A172 (cell line): ENCODE data around the gene PPP2R1A. TPM values are rescaled to one million over a fixed set of nuclear protein-coding genes. Genes with fewer than 3 reads are reported as not detected.

Experiments used
- DNase-seq: peaks from one replicate; pipeline ENCODE4 v3.0.0-alpha.2; 2015; ENCODE audit warnings: low spot score
- total RNA-seq: library from RNA; depleted of rRNA; stranded (reverse); fragments of >200 nt; shearing (Covaris generic); gene quantifications from 2 replicates; pipeline ENCODE4 v1.2.3, GENCODE V29; 2014; rRNA removed

The PPP2R1A gene
- total RNA-seq, 1 experiment from 2014 or later, result 306 TPM

- DNase-seq, result no peak
These were observed 54.2 kb downstream of the PPP2R1A start for GRCh38 chr19:52244021-52244420.

DNA sequence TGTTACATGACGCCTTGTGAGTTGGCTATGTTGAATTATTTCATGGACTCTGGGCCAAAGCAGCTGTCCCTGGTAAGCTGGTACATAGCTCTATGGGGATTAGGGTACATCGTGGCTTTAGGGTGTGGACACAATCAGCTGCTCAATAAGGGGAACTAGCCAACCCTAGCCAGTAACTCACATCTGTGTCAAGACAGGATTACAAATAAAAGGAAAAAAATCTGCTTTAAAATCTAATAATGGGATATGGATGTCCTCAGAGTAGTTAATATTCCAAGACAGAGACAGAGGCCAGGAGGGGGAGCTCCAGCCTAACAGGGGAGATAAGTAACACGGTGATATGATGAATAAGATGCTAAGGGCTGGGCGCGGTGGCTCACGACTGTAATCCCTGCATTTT is 58.4 kb downstream of the PPP2R1A start:
- DNase-seq, result no peak

- no peak for DNase-seq
These were observed 68.6 kb downstream of the PPP2R1A start for GRCh38 chr19:52258426-52258825.

DNA sequence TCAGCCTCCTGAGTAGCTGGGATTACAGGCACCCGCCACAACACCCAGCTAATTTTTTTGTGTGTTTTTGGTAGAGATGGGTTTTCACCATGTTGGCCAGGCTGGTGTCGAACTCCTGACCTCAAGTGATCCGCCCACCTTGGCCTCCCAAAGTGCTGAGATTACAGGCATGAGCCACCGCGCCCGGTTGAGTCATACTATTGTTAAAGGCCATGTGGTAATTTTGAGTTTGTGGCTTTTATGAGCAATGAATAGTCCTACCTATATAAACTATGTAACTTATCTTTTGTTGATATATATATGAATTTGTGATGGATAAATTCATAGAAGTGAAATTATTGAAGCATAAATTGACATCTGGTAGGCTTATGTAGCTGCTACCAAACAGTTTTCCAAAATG is 75.7 kb downstream of the PPP2R1A start:
- DNase-seq, result peak; percentile 18

- peak; percentile 92 for DNase-seq
These were observed 79.7 kb downstream of the PPP2R1A start, which contains the start of gene ZNF766 for GRCh38 chr19:52269338-52270261. Gene ZNF766 (plus strand): TSS chr19:52269587. CDS start chr19:52269614, 27 bp downstream.

DNA sequence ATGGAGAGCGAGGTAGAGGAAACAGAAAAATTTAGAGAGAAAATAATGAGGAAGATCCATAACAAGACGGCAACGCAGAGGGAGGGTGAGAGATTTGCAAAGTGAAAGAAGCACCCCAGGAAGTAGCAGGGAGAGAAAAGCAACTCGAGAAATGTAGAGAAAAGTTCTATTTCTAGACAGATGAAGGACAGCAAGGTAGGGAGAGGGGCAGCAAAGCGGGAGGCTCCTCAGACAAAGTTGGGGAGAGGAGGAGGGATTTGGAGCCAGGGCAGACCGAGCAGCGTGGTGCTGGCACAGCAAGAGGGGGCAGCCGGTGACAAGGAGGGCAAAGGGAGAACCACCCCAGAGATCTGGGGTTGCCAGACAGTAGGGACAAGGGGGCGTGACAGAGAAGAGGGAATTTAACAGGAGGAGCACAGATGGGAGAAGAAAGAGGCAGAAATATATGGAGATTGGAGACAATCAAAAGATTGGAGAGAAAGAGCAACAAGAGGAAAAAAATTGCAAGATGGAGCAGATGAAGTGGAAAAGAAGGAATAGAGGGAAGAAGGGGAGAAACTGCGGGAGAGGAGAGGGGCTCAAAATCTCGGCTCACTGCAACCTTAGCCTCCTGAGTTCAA is 80.5 kb downstream of the PPP2R1A start:
- peak; percentile 12 for DNase-seq

DNA sequence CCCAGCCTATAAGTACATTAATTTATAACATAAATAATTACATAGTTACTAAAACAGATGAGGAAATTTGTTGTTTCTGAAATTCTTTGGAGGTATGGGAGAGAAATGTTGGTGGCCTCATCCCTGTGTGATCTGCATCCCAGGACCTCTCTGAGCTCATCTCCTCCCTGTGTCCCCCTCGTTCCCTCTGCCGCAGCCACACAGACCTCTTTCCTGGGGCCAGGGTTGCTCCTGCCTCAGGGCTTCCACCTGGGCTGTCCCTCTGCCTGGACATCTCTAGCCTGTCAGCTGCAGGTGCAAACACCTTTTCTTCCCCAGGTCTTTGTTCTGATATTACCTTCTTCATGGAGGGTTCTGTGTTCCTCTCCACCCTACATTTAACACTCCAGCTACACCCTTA is 83.4 kb downstream of the PPP2R1A start:
- no peak for DNase-seq

- no peak for DNase-seq
These were observed 84.3 kb downstream of the PPP2R1A start for GRCh38 chr19:52274191-52274590.

GRCh38 chr19:52275988-52276387 is 86.1 kb downstream of the PPP2R1A start:
- DNase-seq, result no peak

DNA sequence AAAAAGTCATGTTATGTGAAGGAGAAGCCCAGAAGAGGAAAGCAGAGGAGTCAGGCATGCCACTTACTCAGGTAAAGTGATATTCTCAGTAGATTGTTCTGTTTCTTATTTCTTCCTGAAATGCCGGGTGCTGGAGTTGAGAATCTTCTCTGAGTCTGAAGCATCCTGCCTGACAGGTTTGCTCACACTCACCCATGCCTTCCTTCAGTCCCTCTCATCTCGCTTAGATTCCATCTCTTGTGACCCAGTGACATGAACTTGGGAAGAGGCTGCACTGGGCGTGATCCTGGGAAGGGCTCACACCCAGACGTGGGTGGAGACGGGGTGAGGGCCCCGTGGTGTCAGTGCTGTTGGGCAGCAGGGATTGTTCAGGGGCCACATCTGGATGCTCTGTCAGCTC is 87.6 kb downstream of the PPP2R1A start:
- no peak for DNase-seq

Other genes with a start within 250 kb of the PPP2R1A start
- 7.1 and 7.8 TPM in 2 replicates for gene ZNF350, start 203.2 kb upstream of the PPP2R1A start, total RNA-seq
- gene ZNF615, start 181.8 kb upstream of the PPP2R1A start, total RNA-seq, result 7.9 and 9.3 TPM in 2 replicates
- gene ZNF614, start 161.7 kb upstream of the PPP2R1A start, total RNA-seq, result 14.3 and 15.3 TPM in 2 replicates
- 3.5 and 5.0 TPM in 2 replicates for gene ZNF432, start 141.2 kb upstream of the PPP2R1A start, total RNA-seq
- gene ZNF841, start 94.3 kb upstream of the PPP2R1A start, total RNA-seq, result 8.3 and 8.6 TPM in 2 replicates
- 6.1 and 17.5 TPM in 2 replicates for gene ZNF616, start 50.1 kb upstream of the PPP2R1A start, total RNA-seq
- gene ZNF836, start 18.4 kb upstream of the PPP2R1A start, total RNA-seq, result 7.0 and 32.6 TPM in 2 replicates
- gene ZNF766, start 79.5 kb downstream of the PPP2R1A start, total RNA-seq, result 12.7 and 14.6 TPM in 2 replicates
- gene ZNF480, start 107.1 kb downstream of the PPP2R1A start, total RNA-seq, result 11.3 and 12.6 TPM in 2 replicates
- gene ZNF610, start 146.2 kb downstream of the PPP2R1A start, total RNA-seq, result 1.3 and 1.4 TPM in 2 replicates
- 0.12 and 0.22 TPM in 2 replicates for gene ZNF880, start 179.9 kb downstream of the PPP2R1A start, total RNA-seq
- gene ZNF528, start 207.8 kb downstream of the PPP2R1A start, total RNA-seq, result 0.43 and 8.6 TPM in 2 replicates
- not detected in 2 replicates for gene ZNF534, start 239.1 kb downstream of the PPP2R1A start, total RNA-seq